HCT116 (cell line): ENCODE results near the gene SFXN5. TPM values are rescaled to one million over a fixed set of nuclear protein-coding genes. Genes with fewer than 3 reads are reported as not detected.

Experiments
- ATAC-seq: fragments of 200-7000 bp; cut with Tn5 transposase; 2 replicates; pipeline ENCODE4 v1.9.1; 2020; ENCODE audit warnings: mild to moderate bottlenecking, moderate library complexity
- BruUV-seq: library from RNA; stranded (reverse); fragments of 400-500 nt; replicated peaks from 2 replicates; lab custom pipeline; 2021; lab: Mats Ljungman, UMichigan
- CTCF ChIA-PET: fragments of 300-600 bp; sonication (Branson Sonifier 250); formaldehyde crosslinking; loops from one replicate; lab custom pipeline; 2021; ENCODE audit warnings: antibody characterized with exemption; lab: Charles Lee
- POLR2A ChIA-PET: fragments of 300-600, 350-600 bp; sonication (Branson Sonifier 250); formaldehyde crosslinking; loops from one replicate; lab custom pipeline; 2021; ENCODE audit warnings: antibody characterized with exemption; lab: Charles Lee
- RAD21 ChIA-PET, 2 experiments: fragments of 300-600 bp; sonication (Branson Sonifier 250); formaldehyde crosslinking; loops; one replicate each; lab custom pipeline; 2023; ENCODE audit warnings: low total read pairs in 2 of 2; ENCODE audit not compliant: uncharacterized antibody in 2 of 2, unreplicated experiment in 2 of 2, low non-redundant PET in 1 of 2; lab: Charles Lee
- DNase-seq: peaks from one replicate; pipeline ENCODE4 v3.0.0-alpha.2; 2010; ENCODE audit warnings: low read depth, low spot score
- H2AFZ ChIP-seq: fragments of 200-600 bp; shearing (Covaris generic), sonication (generic); 2 replicates; pipeline ENCODE4 v1.6.1; 2017; ENCODE audit warnings: low read depth, mixed run types, mixed read lengths, antibody characterized with exemption, low read length; ENCODE audit not compliant: poor library complexity, severe bottlenecking
- H3K27ac ChIP-seq: 2 replicates; pipeline ENCODE4 v1.5.1; 2012; ENCODE audit warnings: low read depth, low read length
- H3K27me3 ChIP-seq: fragments of 200-600 bp; sonication (generic); 2 replicates; pipeline ENCODE4 v1.6.1; 2016; ENCODE audit warnings: mixed run types, low read length, mixed read lengths; ENCODE audit not compliant: insufficient read depth
- H3K36me3 ChIP-seq, 2 experiments: fragments of 200-500 bp in 1 of 2; fragments of 200-600 bp in 1 of 2; sonication (Bioruptor generic) in 1 of 2; sonication (generic) in 1 of 2; 2 replicates each; pipeline versions ENCODE4 v1.5.1 to v1.6.1; 2014 to 2016; ENCODE audit warnings: low read length in 2 of 2, inconsistent platforms in 1 of 2, mixed read lengths in 1 of 2, mixed run types in 1 of 2; ENCODE audit not compliant: insufficient read depth in 2 of 2, control insufficient read depth in 1 of 2
- H3K4me1 ChIP-seq, 2 experiments: fragments of 200-600 bp in 1 of 2; sonication (generic) in 1 of 2; 2 replicates each; pipeline versions ENCODE4 v1.5.1 to v1.6.1; 2012 to 2017; ENCODE audit warnings: low read length in 2 of 2, inconsistent platforms in 1 of 2, mild to moderate bottlenecking in 1 of 2, mixed read lengths in 1 of 2, mixed run types in 1 of 2, moderate library complexity in 1 of 2; ENCODE audit not compliant: insufficient read depth in 2 of 2, control insufficient read depth in 1 of 2
- H3K4me2 ChIP-seq: fragments of 200-600 bp; sonication (generic); 2 replicates; pipeline ENCODE4 v1.6.1; 2017; ENCODE audit warnings: mixed run types, low read length, mixed read lengths
- H3K4me3 ChIP-seq, 2 experiments: fragments of 200-600 bp in 1 of 2; sonication (generic) in 1 of 2; replicated peaks in 1 of 2; 2 replicates each; pipeline ENCODE4 v1.5.1; 2011 to 2016; ENCODE audit warnings: low read length in 2 of 2, control low read depth in 1 of 2, low read depth in 1 of 2, mild to moderate bottlenecking in 1 of 2, mixed read lengths in 1 of 2, mixed run types in 1 of 2
- H3K79me2 ChIP-seq: fragments of 200-600 bp; sonication (generic); 2 replicates; pipeline ENCODE4 v1.6.1; 2017; ENCODE audit warnings: mild to moderate bottlenecking, mixed run types, low read length, moderate library complexity, mixed read lengths; ENCODE audit not compliant: insufficient read depth
- H3K9ac ChIP-seq: fragments of 200-600 bp; sonication (generic); 2 replicates; pipeline ENCODE4 v1.6.1; 2016; ENCODE audit warnings: low read length, mixed read lengths
- H3K9me2 ChIP-seq: fragments of 200-600 bp; sonication (generic), shearing (Covaris generic); 2 replicates; pipeline ENCODE4 v1.6.1; 2017; ENCODE audit warnings: mixed run types, mild to moderate bottlenecking, moderate library complexity; ENCODE audit not compliant: insufficient read depth
- H3K9me3 ChIP-seq, 2 experiments: fragments of 200-500 bp in 1 of 2; fragments of 200-600 bp in 1 of 2; sonication (Bioruptor generic) in 1 of 2; sonication (generic) in 1 of 2; 2 replicates each; pipeline ENCODE4 v1.6.1; 2014 to 2017; ENCODE audit warnings: low read length in 2 of 2, mixed read lengths in 2 of 2, inconsistent platforms in 1 of 2, low read depth in 1 of 2, mild to moderate bottlenecking in 1 of 2, mixed run types in 1 of 2, moderate library complexity in 1 of 2; ENCODE audit not compliant: control insufficient read depth in 1 of 2, insufficient read depth in 1 of 2
- H4K20me1 ChIP-seq: fragments of 200-600 bp; sonication (generic), shearing (Covaris generic); 2 replicates; pipeline ENCODE4 v1.6.1; 2017; ENCODE audit warnings: mixed run types, mild to moderate bottlenecking, moderate library complexity; ENCODE audit not compliant: insufficient read depth
- ATF3 ChIP-seq: IDR thresholded peaks from 2 replicates; pipeline ENCODE4 v1.6.1; 2012
- CBX3 ChIP-seq: IDR thresholded peaks from 2 replicates; pipeline ENCODE4 v1.6.1; 2012; ENCODE audit warnings: low read depth
- CEBPB ChIP-seq: IDR thresholded peaks from 2 replicates; pipeline ENCODE4 v1.6.1; 2012; ENCODE audit warnings: low read depth
- CTCF ChIP-seq, 3 experiments: fragments of 200-600 bp in 1 of 3; sonication (generic) in 1 of 3; IDR thresholded peaks in 2 of 3; conservative IDR thresholded peaks in 1 of 3; 2 replicates each; pipeline ENCODE4 v1.5.1; 2012 to 2017; ENCODE audit warnings: low read depth in 2 of 3, low read length in 2 of 3, antibody characterized with exemption in 1 of 3, borderline replicate concordance in 1 of 3, control low read depth in 1 of 3, mild to moderate bottlenecking in 1 of 3, mixed read lengths in 1 of 3, mixed run types in 1 of 3, moderate library complexity in 1 of 3; ENCODE audit not compliant: insufficient read depth in 1 of 3
- EGR1 ChIP-seq: IDR thresholded peaks from 2 replicates; pipeline ENCODE4 v1.6.1; 2012; ENCODE audit warnings: low read depth
- ELF1 ChIP-seq: IDR thresholded peaks from 2 replicates; pipeline ENCODE4 v1.6.1; 2012; ENCODE audit warnings: low read depth, borderline replicate concordance
- EZH2 ChIP-seq: fragments of 200-600 bp; sonication (generic); IDR thresholded peaks from 2 replicates; pipeline ENCODE4 v1.6.1; 2017; ENCODE audit warnings: antibody characterized with exemption, mixed run types
- FOSL1 ChIP-seq: IDR thresholded peaks from 2 replicates; pipeline ENCODE4 v1.6.1; 2012; ENCODE audit warnings: low read depth
- JUND ChIP-seq: IDR thresholded peaks from 2 replicates; pipeline ENCODE4 v1.6.1; 2012
- MAX ChIP-seq: IDR thresholded peaks from 2 replicates; pipeline ENCODE4 v1.6.1; 2012
- POLR2A ChIP-seq: IDR thresholded peaks from 2 replicates; pipeline ENCODE4 v1.7.0; 2011; ENCODE audit warnings: borderline replicate concordance; ENCODE audit not compliant: insufficient read depth, insufficient read length; ENCODE audit errors: extremely low read depth
- POLR2AphosphoS5 ChIP-seq: IDR thresholded peaks from 2 replicates; pipeline ENCODE4 v1.6.1; 2011; ENCODE audit warnings: mild to moderate bottlenecking, low read depth, low read length, moderate library complexity
- RAD21 ChIP-seq: IDR thresholded peaks from 2 replicates; pipeline ENCODE4 v1.6.1; 2012; ENCODE audit warnings: low read depth, mild to moderate bottlenecking
- SIN3A ChIP-seq: IDR thresholded peaks from 2 replicates; pipeline ENCODE4 v1.6.1; 2012; ENCODE audit warnings: low read depth
- SRF ChIP-seq: IDR thresholded peaks from 2 replicates; pipeline ENCODE4 v1.6.1; 2012; ENCODE audit warnings: low read depth
- TCF7L2 ChIP-seq: IDR thresholded peaks from 2 replicates; pipeline ENCODE4 v1.7.0; 2011; ENCODE audit warnings: borderline replicate concordance, inconsistent platforms; ENCODE audit not compliant: insufficient read depth, insufficient read length; ENCODE audit errors: extremely low read depth
- YY1 ChIP-seq: IDR thresholded peaks from 2 replicates; pipeline ENCODE4 v1.6.1; 2011; ENCODE audit warnings: low read length, low read depth, moderate library complexity, mild to moderate bottlenecking; ENCODE audit not compliant: insufficient replicate concordance; ENCODE audit errors: extremely low read depth
- ZFX ChIP-seq: fragments of 450-650 bp; IDR thresholded peaks from 2 replicates; pipeline ENCODE4 v1.6.1; 2017
- ZNF274 ChIP-seq: fragments of 200-500 bp; sonication (Bioruptor generic); IDR thresholded peaks from 2 replicates; pipeline ENCODE4 v1.6.1; 2014; ENCODE audit warnings: mild to moderate bottlenecking, low read depth, low read length, inconsistent platforms
- intact Hi-C: fragments of 100-400 bp; cut with micrococcal nuclease; formaldehyde crosslinking; loops from 2 replicates; pipeline ENCODE4 v1.10.0; 2022
- total RNA-seq: library from RNA; stranded (reverse); gene quantifications from one replicate; pipeline ENCODE4 v1.2.1, GENCODE V29; 2021; ENCODE audit not compliant: unreplicated experiment
- TF ChIP-seq, protein P1 (sequence below): IDR thresholded peaks from 2 replicates; pipeline ENCODE4 v1.6.1; 2012; ENCODE audit warnings: low read depth

The SFXN5 gene
- total RNA-seq, 1 experiment from 2014 or later: 10.0 TPM

- Histone ChIP-seq H3K4me3 (no peak overlapping the region), H2AFZ (no peak overlapping the region), H3K9ac (no peak overlapping the region), H3K27me3 (no peaks in the 10 kb centered on the region), H3K36me3 (no peaks in the 10 kb centered on the region), H3K27ac (no peak overlapping the region), H4K20me1 (no peaks in the 10 kb centered on the region), H3K9me3 (no peaks in the 10 kb centered on the region), H3K4me2 (no peak overlapping the region), H3K9me2 (no peaks in the 10 kb centered on the region), H3K79me2 (no peaks in the 10 kb centered on the region), H3K4me1 (no peaks in the 10 kb centered on the region)
- ChIA-PET CTCF (no interaction called here), RAD21 (no interaction called here), POLR2A (no interaction called here)
- no TSS peak for BruUV-seq
- intact Hi-C loops: no loop called here
- TF ChIP-seq, protein P1, sequence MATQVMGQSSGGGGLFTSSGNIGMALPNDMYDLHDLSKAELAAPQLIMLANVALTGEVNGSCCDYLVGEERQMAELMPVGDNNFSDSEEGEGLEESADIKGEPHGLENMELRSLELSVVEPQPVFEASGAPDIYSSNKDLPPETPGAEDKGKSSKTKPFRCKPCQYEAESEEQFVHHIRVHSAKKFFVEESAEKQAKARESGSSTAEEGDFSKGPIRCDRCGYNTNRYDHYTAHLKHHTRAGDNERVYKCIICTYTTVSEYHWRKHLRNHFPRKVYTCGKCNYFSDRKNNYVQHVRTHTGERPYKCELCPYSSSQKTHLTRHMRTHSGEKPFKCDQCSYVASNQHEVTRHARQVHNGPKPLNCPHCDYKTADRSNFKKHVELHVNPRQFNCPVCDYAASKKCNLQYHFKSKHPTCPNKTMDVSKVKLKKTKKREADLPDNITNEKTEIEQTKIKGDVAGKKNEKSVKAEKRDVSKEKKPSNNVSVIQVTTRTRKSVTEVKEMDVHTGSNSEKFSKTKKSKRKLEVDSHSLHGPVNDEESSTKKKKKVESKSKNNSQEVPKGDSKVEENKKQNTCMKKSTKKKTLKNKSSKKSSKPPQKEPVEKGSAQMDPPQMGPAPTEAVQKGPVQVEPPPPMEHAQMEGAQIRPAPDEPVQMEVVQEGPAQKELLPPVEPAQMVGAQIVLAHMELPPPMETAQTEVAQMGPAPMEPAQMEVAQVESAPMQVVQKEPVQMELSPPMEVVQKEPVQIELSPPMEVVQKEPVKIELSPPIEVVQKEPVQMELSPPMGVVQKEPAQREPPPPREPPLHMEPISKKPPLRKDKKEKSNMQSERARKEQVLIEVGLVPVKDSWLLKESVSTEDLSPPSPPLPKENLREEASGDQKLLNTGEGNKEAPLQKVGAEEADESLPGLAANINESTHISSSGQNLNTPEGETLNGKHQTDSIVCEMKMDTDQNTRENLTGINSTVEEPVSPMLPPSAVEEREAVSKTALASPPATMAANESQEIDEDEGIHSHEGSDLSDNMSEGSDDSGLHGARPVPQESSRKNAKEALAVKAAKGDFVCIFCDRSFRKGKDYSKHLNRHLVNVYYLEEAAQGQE: no peak
- TF ChIP-seq ATF3 (no peak), ZNF274 (no peak), ELF1 (no peak), FOSL1 (no peak), EGR1 (no peak), ZFX (no peak), CTCF (IDR thresholded peaks at IDR 0.05 in 2 of 3, conservative IDR thresholded peaks at IDR 0.05 in 1 of 3; ENCODE audit: borderline replicate concordance in 1 of 3, insufficient read depth in 1 of 3, low read depth in 2 of 3, low read length in 2 of 3) (no peak), RAD21 (no peak), SIN3A (no peak), POLR2A (no peak), CBX3 (no peak), YY1 (no peak), JUND (no peak), CEBPB (no peak), EZH2 (no peak), SRF (no peak), MAX (no peak), POLR2AphosphoS5 (no peak), TCF7L2 (no peak)
- ATAC-seq (no peak), DNase-seq (no peak)
Measured at GRCh38 chr2:72944804-72945449, 126.6 kb downstream of the SFXN5 start.
